NCI-H748 (cell line): ENCODE results near the gene NFATC2.

ENCODE experiments used
- DNase-seq: peaks from one replicate; lab custom pipeline; 2025; ENCODE audit not compliant: unreplicated experiment; lab: John Stamatoyannopoulos, UW

NFATC2 gene

GRCh38 chr20:51419231-51419630, 123.3 kb downstream of the NFATC2 start:
- no peak for DNase-seq

- no peak for DNase-seq
Measured at GRCh38 chr20:51418137-51418529, 124.4 kb downstream of the NFATC2 start.

- DNase-seq = no peak
Measured at GRCh38 chr20:51417250-51418136, 125.0 kb downstream of the NFATC2 start.

- no peak for DNase-seq
Measured at GRCh38 chr20:51416532-51417249, 125.8 kb downstream of the NFATC2 start.

GRCh38 chr20:51413857-51414256, 128.7 kb downstream of the NFATC2 start:
- DNase-seq = no peak

- DNase-seq = no peak
Measured at GRCh38 chr20:51412951-51413481, 129.5 kb downstream of the NFATC2 start.

GRCh38 chr20:51412333-51412871, 130.1 kb downstream of the NFATC2 start:
- DNase-seq = no peak

GRCh38 chr20:51411870-51412269, 130.6 kb downstream of the NFATC2 start:
- no peak for DNase-seq

GRCh38 chr20:51410586-51411325, 131.8 kb downstream of the NFATC2 start:
- DNase-seq = no peak

GRCh38 chr20:51409192-51409880, 133.2 kb downstream of the NFATC2 start:
- no peak for DNase-seq

- DNase-seq = no peak
Measured at GRCh38 chr20:51404297-51405060, 138.0 kb downstream of the NFATC2 start.

GRCh38 chr20:51403466-51404220, 138.9 kb downstream of the NFATC2 start:
- DNase-seq = no peak

- DNase-seq = no peak
Measured at GRCh38 chr20:51402201-51402600, 140.3 kb downstream of the NFATC2 start.

GRCh38 chr20:51401496-51401895, 141.0 kb downstream of the NFATC2 start:
- no peak for DNase-seq

- DNase-seq = no peak
Measured at GRCh38 chr20:51400051-51400926, 142.2 kb downstream of the NFATC2 start.

- DNase-seq = peak; percentile 12
Measured at GRCh38 chr20:51399006-51399890, 143.3 kb downstream of the NFATC2 start.

- DNase-seq = no peak
Measured at GRCh38 chr20:51398552-51398951, 144.0 kb downstream of the NFATC2 start.
